Lower leg skin (tissue), 4 donors: Measurements from ENCODE around the gene ATG7. TPM values are rescaled to one million over a fixed set of nuclear protein-coding genes. Genes with fewer than 3 reads are reported as not detected.
A peak's percentile ranks its signal among the peaks of the same experiment; 100 is the strongest.

Source experiments
- DNase-seq, 2 donors: peaks; one replicate each; pipeline ENCODE4 v3.0.0-alpha.2; 2019; ENCODE audit warnings: low spot score in 2 of 2
- H3K4me3 ChIP-seq: fragments of 200-600 bp; sonication (generic); 2 replicates; pipeline ENCODE4 v1.5.1; 2017; ENCODE audit warnings: mild to moderate bottlenecking, low read depth; ENCODE audit not compliant: poor library complexity, severe bottlenecking
- CTCF ChIP-seq, 3 donors: fragments of 450-650 bp; IDR thresholded peaks; one replicate each; pipeline ENCODE4 v1.5.1; 2016; ENCODE audit warnings: antibody characterized with exemption in 3 of 3, mild to moderate bottlenecking in 3 of 3, moderate library complexity in 2 of 3
- POLR2A ChIP-seq, 2 donors: fragments of 450-650 bp; IDR thresholded peaks; one replicate each; pipeline ENCODE4 v1.6.1; 2016 to 2017; ENCODE audit warnings: antibody characterized with exemption in 2 of 2, mild to moderate bottlenecking in 1 of 2, moderate library complexity in 1 of 2
- whole genome bisulfite sequencing, 2 donors: methylation state at CpG; one replicate each; pipeline ENCODE4 v1.1.5; 2018; 5-methylcytosine and 5-hydroxymethylcytosine counted together
- intact Hi-C: fragments of 100-400 bp; cut with DNase I; formaldehyde crosslinking; loops from one replicate; pipeline ENCODE4 v1.15.0; 2023; ENCODE audit warnings: low total_unique reads
- total RNA-seq, 4 donors: library from RNA; depleted of rRNA; stranded (reverse); fragments of >200 nt; gene quantifications; one replicate each; pipeline ENCODE4 v1.1.0, GENCODE V29; 2016

ATG7 gene
- total RNA-seq, 4 donors from 2014 or later, result 38.8 to 110 (median 53.2) TPM

- 92 to 93% methylated on average over 11 to 12 of the region's 12 CpGs for WGBS, 2 donors
Measured at GRCh38 chr3:11565492-11565891, 293.3 kb downstream of the ATG7 start.

GRCh38 chr3:11565932-11566331 lies 293.7 kb downstream of the ATG7 start:
- intact Hi-C loops, result no loop called here
- no peak overlapping the region for H3K4me3 ChIP-seq
- no peak for DNase-seq
- 90 to 92% methylated on average over 9 of the region's 9 CpGs for WGBS, 2 donors
- TF ChIP-seq CTCF (IDR thresholded peaks at IDR 0.05), result no peak
- no peak for TF ChIP-seq POLR2A (IDR thresholded peaks at IDR 0.05)

More at GRCh38 chr3:11565492-11565891, 293.3 kb downstream of the ATG7 start:
- TF ChIP-seq POLR2A (IDR thresholded peaks at IDR 0.05) (no peak), CTCF (IDR thresholded peaks at IDR 0.05) (no peak)
- DNase-seq, result no peak
- H3K4me3 ChIP-seq, result no peak overlapping the region
- intact Hi-C loops, result no loop called here

- WGBS, 2 donors, result 94 to 96% methylated on average over 20 of the region's 20 CpGs
- H3K4me3 ChIP-seq, result no peak overlapping the region
- TF ChIP-seq POLR2A (IDR thresholded peaks at IDR 0.05), result no peak
- no peak for TF ChIP-seq CTCF (IDR thresholded peaks at IDR 0.05)
- intact Hi-C loops, result no loop called here
- no peak for DNase-seq
Measured at GRCh38 chr3:11566478-11566877, 294.3 kb downstream of the ATG7 start.

- no peak for TF ChIP-seq CTCF (IDR thresholded peaks at IDR 0.05)
- TF ChIP-seq POLR2A (IDR thresholded peaks at IDR 0.05), result no peak
- peak in 1 of 2 donors; percentile 70 for DNase-seq
- 88 to 94% methylated on average over 17 of the region's 17 CpGs for WGBS, 2 donors
- H3K4me3 ChIP-seq, result no peak overlapping the region
- intact Hi-C loops, result no loop called here
Measured at GRCh38 chr3:11566916-11567315, 294.7 kb downstream of the ATG7 start.

GRCh38 chr3:11567516-11568467 lies 295.6 kb downstream of the ATG7 start:
- no peak for TF ChIP-seq CTCF (IDR thresholded peaks at IDR 0.05)
- no peak for TF ChIP-seq POLR2A (IDR thresholded peaks at IDR 0.05)
- DNase-seq, result peak in 1 of 2 donors; percentile 90
- H3K4me3 ChIP-seq, result no peak overlapping the region
- intact Hi-C loops, result no loop called here
- 78 to 80% methylated on average over 27 of the region's 27 CpGs for WGBS, 2 donors
